GM18526 (cell line): ENCODE data around the gene JMJD8.

Experiments
- POLR2A ChIP-seq: IDR thresholded peaks from 3 replicates; pipeline ENCODE4 v1.6.1; 2011; ENCODE audit not compliant: insufficient read length; ENCODE audit errors: extremely low read depth

JMJD8 gene

GRCh38 chr16:652454-653305 is 31.5 kb downstream of the JMJD8 start:
- TF ChIP-seq POLR2A, result no peak

- TF ChIP-seq POLR2A, result no peak
Measured at GRCh38 chr16:651844-652243, 32.3 kb downstream of the JMJD8 start.

- TF ChIP-seq POLR2A, result no peak
Measured at GRCh38 chr16:649631-650030, 34.5 kb downstream of the JMJD8 start.

GRCh38 chr16:648781-649589 is 35.1 kb downstream of the JMJD8 start, which contains the start of gene WDR90:
WDR90 (plus strand) TSS chr16:649365; CDS start chr16:649417, 52 bp downstream.
- TF ChIP-seq POLR2A, result peak; percentile 61

- no peak for TF ChIP-seq POLR2A
Measured at GRCh38 chr16:648071-648780, 35.9 kb downstream of the JMJD8 start.

GRCh38 chr16:647173-647902 is 36.8 kb downstream of the JMJD8 start:
- TF ChIP-seq POLR2A, result no peak

- no peak for TF ChIP-seq POLR2A
Measured at GRCh38 chr16:646679-647172, 37.4 kb downstream of the JMJD8 start.

GRCh38 chr16:645852-646678 is 38.1 kb downstream of the JMJD8 start:
- no peak for TF ChIP-seq POLR2A

GRCh38 chr16:644556-644955 is 39.6 kb downstream of the JMJD8 start:
- TF ChIP-seq POLR2A, result no peak

GRCh38 chr16:643050-643368 is 41.1 kb downstream of the JMJD8 start:
- no peak for TF ChIP-seq POLR2A

- TF ChIP-seq POLR2A, result peak; percentile 36
Measured at GRCh38 chr16:642189-643049, 41.7 kb downstream of the JMJD8 start.

GRCh38 chr16:641326-642188 is 42.6 kb downstream of the JMJD8 start, which contains the start of gene MCRIP2:
MCRIP2 (plus strand) TSS chr16:641828; CDS start chr16:641992, 164 bp downstream.
- TF ChIP-seq POLR2A, result peak; percentile 76
